Activated T-cell treated with anti-CD3 and anti-CD28 coated beads for 1 hour (primary cell): ENCODE results near the gene ACOX3.

Source experiments
- DNase-seq: peaks from one replicate; pipeline ENCODE4 v3.0.0-alpha.2; 2020; ENCODE audit warnings: low read depth

The ACOX3 gene

GRCh38 chr4:8372506-8372905 is 68.0 kb downstream of the ACOX3 start:
- no peak for DNase-seq

GRCh38 chr4:8371596-8371995 is 68.9 kb downstream of the ACOX3 start:
- no peak for DNase-seq

DNA sequence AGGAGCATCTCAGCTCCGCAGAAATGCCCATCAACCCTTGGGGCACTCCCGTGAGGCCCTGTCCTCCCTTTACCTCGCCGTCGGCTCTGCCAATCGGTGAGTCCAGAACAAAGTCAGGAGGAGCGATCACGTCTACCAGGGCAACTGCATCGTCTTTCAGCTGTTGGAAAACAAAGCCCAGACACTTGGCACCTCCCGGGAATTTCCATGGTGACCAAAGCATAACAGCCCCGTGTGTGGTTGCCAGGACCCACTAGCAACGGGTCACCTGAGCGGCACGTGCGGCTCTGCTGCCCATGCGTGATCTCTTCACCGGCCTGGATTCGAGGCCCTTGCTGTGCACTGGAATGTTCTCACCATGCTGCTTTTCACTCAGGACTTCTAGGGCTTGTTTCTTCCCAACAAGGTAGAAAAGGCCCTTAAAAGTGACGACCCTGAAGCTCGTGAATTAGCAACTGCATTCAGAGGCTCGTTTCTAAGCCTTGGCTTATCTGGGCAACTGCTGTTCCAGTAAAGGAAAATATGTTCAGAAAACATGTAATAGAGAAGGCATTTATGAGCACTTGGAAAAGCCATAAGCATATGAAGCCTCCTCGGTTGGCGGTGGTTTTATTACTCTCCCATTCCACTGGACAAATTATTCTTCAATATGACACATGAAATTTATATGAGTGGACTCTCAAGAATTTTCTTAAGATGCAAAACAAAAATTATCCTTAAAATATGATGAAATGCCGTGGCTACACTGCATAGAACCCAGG is 69.5 kb downstream of the ACOX3 start:
- DNase-seq: no peak

DNA sequence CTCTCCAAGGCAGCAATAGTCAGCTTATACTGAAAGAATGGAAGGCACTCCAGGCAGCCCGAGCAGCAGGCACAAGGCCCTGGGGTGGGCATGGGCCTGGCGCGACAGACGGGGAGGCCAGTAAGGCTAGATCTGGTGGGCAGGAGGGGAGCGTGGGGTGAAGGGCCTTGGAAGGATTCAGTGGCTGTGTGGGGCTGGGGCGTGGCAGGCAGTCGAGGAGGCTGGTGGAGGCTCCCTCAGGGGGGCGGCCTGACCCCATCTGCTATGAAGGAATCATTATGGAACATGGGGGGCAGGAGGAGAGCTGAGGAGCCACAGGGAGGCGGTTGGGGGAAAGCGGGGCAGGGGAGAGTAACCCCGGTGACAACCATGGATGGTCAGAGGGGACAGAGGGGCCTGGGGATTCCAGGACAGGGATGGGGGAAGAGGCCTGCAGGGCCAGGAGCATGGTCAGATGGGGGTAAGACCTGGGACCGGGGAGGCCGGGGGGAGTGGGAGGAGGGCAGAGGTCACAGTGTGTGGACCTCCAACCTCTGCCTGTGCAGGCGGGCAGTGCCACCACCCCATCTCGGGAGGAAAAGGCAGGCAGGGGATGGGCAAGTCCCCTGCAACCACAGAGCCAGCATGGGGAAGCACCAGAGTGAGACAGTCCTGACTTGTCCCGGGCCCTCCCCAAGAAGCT is 70.3 kb downstream of the ACOX3 start:
- no peak for DNase-seq

DNA sequence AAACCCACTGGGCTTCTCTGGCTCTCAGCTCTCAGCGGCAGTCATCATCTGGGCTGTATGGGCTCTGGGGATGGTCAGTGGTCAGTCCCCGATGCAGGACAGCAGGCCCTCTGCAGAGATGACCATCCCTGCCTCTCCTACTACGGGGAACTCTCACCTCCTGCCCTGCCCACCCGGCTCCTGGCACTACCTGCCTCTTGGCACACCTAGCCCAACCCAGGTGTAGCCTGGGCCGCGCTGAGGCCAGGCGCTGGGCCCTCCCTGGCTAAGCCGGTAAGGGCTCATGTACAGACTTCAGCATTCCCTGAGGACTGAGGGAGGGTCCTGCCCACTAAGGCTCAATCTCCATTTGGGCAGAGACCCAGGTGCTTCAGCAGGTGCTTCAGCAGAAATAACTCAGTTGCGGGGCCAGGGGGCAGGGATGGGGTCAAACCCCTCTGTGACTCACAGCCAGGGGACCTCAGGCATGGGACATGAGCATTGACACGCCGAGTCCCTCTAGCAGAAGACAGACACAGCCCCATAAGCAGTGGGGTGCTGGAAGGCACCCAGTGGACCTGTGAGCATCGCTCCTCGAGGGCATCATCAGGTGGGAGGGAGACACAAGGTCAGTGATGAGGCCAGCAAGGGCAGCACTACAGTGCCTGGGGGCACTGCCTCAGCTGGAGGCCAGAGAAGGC is 71.0 kb downstream of the ACOX3 start:
- DNase-seq: no peak

- no peak for DNase-seq
Measured at GRCh38 chr4:8368998-8369397, 71.5 kb downstream of the ACOX3 start.

- no peak for DNase-seq
Measured at GRCh38 chr4:8368061-8368481, 72.5 kb downstream of the ACOX3 start.

DNA sequence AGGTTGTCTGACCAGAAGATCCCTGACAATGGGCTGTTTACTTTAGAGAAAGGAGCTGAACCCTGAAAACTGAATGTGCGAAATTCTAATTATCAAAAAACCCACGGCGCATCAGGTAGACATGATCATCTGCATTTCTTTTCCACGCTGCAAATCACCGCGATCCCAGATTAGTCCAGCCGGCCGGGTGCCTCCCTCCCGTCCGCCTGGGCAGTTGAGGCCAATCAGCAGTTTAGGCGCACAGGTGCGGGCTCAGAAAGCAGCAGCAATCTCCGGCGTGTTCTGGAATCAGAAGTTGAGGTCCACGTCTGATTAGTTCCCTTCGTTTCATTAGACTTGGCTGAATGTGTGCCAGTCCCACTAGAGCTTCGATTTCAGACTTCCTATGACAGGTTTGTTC is 73.9 kb downstream of the ACOX3 start:
- no peak for DNase-seq

GRCh38 chr4:8365951-8366350 is 74.6 kb downstream of the ACOX3 start:
- no peak for DNase-seq

DNA sequence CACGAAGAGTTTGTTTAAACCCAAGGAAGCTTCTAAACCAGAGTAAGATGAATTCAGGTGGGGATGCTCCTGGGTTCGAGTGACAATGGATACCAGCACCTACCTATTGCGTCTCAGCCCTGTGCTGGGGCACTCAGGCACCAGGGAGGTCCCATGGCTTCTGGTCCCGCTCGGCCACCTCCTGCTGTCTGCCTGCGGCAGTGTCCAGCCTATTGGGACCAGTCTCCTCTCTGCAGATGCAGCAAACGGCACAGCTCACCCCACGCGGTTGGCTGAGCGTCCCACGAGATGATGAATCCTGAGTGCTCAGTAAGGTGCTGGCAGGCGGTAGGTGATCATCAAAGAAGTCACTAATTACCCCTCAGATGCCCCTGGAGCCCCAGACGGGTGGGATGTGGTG is 75.2 kb downstream of the ACOX3 start:
- no peak for DNase-seq

- no peak for DNase-seq
Measured at GRCh38 chr4:8364848-8365350, 75.6 kb downstream of the ACOX3 start.

DNA sequence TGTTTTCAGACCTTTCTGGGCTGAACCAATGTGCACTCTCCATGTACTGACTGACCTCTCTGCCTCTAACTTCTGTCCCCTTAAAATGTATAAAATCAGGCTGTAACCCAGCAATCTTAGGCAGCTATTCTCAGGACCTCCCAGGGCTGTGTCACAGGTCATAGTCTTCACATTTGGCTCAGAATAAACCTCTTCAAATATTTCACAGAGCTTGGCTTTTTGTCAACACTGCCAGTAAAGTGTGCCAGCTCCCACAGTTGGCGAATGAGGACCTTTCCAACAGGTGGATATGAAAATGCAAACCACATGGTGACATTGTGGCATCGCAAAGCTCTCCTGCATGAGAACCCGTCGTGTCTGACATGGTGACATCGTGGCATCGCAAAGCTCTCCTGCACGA is 76.4 kb downstream of the ACOX3 start:
- DNase-seq: no peak

DNA sequence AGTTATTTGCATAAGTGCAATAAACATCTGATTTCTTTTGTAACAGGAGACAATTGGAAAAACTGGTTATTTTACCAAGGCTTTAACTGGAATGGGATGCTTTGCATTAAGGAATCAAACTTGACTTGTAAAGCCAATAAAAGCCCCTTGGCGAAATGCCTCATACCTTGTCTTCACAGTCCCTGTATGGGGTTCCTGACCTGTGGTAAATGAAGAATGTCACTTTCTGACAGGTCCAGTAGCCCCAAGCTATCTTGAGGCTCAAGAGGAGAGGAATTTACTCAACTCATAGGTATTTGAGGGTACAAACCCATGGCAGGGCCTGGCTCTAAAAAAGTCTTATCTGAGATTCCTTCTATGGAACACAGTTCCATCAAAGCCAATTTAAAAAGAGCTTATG is 78.0 kb downstream of the ACOX3 start:
- no peak for DNase-seq

DNA sequence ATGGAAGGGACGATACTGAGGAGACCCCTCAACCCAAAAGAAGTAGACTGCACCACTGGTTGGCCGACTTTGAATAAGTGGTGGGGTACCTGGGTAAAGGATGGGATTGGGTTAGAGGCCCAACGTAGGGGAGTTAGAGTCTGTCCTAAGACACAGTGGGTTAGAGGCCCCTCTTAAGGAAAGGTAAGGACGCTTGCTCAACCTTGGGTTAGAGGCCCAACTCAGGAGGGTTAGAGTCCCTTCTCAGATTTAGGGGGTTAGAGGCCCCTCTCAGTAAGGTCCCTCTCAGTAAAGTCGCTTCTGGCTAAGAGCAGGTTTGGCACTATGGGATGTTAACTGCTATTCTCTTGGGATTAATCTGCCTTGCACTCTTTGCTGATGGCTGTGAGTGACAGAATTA is 81.3 kb downstream of the ACOX3 start:
- no peak for DNase-seq

DNA sequence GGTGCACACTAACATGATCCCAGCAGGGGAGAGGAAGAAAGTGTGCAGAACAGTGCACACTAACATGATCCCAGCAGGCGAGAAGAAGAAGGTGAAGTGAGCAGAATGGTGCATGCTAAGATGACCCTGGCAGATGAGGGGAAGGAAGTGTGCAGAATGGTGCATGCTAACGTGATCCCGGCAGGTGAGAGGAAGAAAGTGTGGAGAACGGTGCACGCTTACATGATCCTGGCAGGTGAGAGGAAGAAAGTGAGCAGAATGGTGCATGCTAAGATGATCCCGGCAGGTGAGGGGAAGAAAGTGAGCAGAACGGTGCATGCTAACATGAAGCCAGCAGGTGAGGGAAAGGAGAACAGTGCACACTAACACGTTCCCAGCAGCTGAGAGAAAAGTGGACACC is 83.7 kb downstream of the ACOX3 start:
- no peak for DNase-seq

DNA sequence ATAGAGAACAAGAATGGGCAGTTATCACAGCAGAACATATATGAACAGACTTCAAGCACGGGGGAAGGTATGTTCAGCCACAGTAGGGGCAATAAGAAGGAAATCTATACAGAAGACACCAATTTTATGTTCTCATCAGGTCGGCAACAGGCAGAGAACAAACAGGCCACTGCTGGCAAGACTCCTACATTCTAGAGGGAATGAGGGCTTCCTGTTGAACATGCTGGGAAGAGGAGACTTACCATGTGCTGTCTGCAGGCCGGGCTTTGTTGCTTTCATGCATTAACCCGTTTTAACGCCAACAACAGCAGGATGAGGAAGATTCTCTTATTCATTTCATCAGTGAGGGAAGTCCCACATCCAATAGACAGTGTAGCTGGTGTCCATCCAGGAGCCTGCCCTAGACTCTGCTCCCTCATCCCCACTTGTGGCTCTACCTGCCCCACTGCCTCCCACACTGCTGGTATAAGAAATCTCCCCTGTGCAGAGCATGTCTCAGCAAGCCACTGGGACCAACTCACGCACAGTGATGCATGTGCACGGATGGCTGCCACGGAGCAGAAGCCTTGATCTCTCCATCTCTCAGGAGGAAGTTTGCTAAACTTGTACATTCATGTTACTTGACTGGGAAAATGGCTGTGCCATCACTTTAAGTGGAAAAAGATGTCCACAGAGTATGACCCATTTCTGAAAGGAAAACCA is 84.5 kb downstream of the ACOX3 start:
- no peak for DNase-seq

DNA sequence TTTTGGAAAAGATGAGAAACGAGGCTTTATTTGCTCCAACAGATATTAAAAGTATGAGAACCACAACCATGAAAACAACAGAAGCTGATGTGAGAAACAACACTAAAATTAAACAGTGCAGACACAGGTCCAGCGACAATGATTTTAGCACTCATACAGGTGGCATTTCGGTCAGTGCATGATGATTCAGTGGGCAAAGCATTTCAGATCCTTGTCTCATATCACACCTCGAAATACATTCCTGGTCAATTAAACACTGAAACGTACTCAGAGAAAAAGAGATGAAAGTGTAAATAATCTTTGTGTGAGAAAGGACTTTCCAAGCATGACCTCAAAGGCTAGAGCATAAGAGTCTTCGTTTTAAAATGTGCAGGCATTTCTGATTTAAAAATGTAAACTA is 85.2 kb downstream of the ACOX3 start:
- no peak for DNase-seq

DNA sequence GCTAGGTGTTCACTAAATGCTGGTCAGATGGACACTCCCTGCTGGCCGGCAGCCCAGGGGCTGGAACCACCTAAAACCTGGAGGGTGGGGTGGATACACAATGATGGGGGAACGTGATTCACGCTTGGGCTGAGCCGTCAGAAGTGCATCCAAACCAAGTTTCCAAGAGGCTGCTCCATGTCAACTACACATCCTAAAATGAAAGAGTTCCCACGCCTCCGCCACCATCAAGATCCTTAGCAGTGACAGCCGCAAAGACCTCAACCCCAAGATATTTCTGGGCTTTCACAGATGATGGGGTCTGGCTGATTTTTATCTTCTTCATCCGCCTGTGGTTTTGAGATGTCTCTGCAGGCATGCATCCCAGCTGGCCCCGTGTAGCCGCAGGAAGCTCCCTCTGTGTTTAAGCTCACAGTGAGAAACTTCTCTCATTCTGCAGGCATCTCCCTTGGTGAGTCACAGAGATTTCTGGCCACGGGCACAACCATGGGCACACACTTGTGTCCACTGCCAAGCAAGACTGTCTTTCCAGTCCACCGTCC is 86.5 kb downstream of the ACOX3 start:
- no peak for DNase-seq

GRCh38 chr4:8353158-8353669 is 87.3 kb downstream of the ACOX3 start:
- DNase-seq: no peak

DNA sequence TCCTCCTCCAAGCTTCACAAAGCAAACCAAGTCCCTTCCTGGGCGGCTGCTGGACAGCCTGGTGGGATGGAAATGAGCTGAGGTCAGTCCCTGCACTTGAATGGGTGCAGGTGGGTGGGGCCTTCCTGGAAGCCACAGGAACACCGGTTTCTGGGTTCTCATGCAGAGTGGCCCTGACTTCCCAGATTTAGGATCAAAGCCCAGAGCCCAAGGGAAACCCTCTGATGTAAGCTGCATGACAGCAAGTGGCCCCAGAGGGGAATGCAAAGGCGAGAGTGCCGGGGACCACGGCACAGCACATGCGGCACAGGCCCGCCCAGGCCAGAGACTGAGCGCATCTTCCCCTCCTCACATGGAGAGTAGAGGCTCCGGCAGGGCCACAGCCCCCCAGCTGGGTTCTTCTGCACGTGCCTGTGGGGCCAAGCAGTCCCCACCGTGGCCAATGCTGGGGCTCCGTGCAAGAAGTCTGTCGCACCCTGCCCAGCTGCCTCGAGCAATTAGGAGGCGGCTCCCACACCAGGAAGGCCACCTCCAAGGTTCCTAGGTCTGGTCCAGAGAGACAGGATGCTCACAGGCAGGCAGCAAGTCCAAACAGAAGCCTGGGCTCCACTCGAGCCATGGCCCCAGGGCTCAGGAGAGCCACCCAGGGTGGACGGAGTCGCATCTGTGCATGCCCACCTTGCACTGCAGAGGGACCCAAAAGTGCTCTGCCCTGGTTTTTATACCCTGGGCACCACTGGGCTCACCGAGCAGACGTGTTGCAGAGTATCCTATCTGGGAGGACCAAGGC is 88.0 kb downstream of the ACOX3 start:
- DNase-seq: no peak

DNA sequence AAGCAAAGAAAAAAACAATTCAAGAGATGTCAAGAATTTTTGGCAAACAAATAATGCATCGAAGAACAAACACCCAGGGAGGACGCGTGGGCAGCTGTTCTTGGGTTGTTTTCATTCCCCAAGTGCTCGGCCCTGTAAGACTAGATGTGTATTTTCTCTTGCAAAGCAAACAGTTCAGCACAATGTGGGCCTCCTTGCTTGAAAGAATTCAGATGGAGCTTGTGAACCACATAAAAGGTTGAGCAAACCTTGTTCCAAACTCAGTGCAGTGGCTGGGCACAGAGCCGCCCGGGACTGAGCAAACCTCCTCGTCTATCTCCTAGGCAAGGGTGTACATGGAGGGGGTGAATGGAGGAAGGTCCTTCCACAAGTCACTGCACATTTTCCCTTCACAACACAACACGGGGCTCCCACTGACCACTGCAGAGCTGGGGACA is 88.6 kb downstream of the ACOX3 start:
- no peak for DNase-seq
